ENCODE results near the gene NUCKS1.
A peak's percentile ranks its signal among the peaks of the same experiment; 100 is the strongest.

The NUCKS1 gene, protein sequence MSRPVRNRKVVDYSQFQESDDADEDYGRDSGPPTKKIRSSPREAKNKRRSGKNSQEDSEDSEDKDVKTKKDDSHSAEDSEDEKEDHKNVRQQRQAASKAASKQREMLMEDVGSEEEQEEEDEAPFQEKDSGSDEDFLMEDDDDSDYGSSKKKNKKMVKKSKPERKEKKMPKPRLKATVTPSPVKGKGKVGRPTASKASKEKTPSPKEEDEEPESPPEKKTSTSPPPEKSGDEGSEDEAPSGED

GRCh38 chr1:205750138-205751035 lies at the start of gene NUCKS1:
TSS of gene NUCKS1 (minus strand) at chr1:205750182. CDS start at chr1:205749973, 209 bp downstream.
- TF ChIP-seq, protein P1, sequence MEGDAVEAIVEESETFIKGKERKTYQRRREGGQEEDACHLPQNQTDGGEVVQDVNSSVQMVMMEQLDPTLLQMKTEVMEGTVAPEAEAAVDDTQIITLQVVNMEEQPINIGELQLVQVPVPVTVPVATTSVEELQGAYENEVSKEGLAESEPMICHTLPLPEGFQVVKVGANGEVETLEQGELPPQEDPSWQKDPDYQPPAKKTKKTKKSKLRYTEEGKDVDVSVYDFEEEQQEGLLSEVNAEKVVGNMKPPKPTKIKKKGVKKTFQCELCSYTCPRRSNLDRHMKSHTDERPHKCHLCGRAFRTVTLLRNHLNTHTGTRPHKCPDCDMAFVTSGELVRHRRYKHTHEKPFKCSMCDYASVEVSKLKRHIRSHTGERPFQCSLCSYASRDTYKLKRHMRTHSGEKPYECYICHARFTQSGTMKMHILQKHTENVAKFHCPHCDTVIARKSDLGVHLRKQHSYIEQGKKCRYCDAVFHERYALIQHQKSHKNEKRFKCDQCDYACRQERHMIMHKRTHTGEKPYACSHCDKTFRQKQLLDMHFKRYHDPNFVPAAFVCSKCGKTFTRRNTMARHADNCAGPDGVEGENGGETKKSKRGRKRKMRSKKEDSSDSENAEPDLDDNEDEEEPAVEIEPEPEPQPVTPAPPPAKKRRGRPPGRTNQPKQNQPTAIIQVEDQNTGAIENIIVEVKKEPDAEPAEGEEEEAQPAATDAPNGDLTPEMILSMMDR (IDR thresholded peaks at IDR 0.05; ENCODE audit: control insufficient read depth, insufficient read depth, low read depth, low read length, missing control alignments): peak; percentile 7
- peak within 1 kb of the TSS; percentile 80 for H3K4me3 ChIP-seq (ENCODE audit: control insufficient read depth, low read depth, low read length)
- DNase-seq (ENCODE audit: low read depth): peak; percentile 98

GRCh38 chr1:205798577-205798976 lies 48.6 kb upstream of the NUCKS1 start:
- no peak overlapping the region for H3K4me3 ChIP-seq (ENCODE audit: control insufficient read depth, low read depth, low read length)
- no peak for DNase-seq (ENCODE audit: low read depth)
- TF ChIP-seq, protein P1 (IDR thresholded peaks at IDR 0.05; ENCODE audit: control insufficient read depth, insufficient read depth, low read depth, low read length, missing control alignments): no peak

DNA sequence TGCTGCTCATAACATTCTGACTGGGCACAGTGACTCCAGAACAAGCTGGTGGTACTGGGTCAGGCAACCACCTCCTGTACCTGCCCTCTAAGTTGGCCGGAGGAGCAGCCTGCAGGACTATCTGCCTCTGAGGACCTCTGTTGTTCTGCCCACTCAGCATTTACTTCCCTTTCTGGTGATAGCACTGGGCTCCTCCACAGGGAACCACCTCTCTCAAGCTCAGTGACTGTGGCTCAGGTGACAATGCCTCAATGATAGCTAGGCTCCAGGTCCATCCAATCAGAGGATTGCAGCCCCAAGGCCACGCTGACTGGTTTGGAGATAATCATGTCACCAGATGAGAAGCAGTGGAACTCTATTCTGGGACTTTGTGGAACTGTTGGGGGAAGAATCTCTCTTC lies 47.2 kb upstream of the NUCKS1 start:
- TF ChIP-seq, protein P1 (IDR thresholded peaks at IDR 0.05; ENCODE audit: control insufficient read depth, insufficient read depth, low read depth, low read length, missing control alignments): no peak
- no peak overlapping the region for H3K4me3 ChIP-seq (ENCODE audit: control insufficient read depth, low read depth, low read length)
- DNase-seq (ENCODE audit: low read depth): no peak

- no peak for DNase-seq (ENCODE audit: low read depth)
- H3K4me3 ChIP-seq (ENCODE audit: control insufficient read depth, low read depth, low read length): no peak overlapping the region
- TF ChIP-seq, protein P1 (IDR thresholded peaks at IDR 0.05; ENCODE audit: control insufficient read depth, insufficient read depth, low read depth, low read length, missing control alignments): no peak
Measured at GRCh38 chr1:205794011-205794730, 44.2 kb upstream of the NUCKS1 start.

GRCh38 chr1:205792961-205793673 lies 43.1 kb upstream of the NUCKS1 start:
- DNase-seq (ENCODE audit: low read depth): no peak
- no peak overlapping the region for H3K4me3 ChIP-seq (ENCODE audit: control insufficient read depth, low read depth, low read length)
- TF ChIP-seq, protein P1 (IDR thresholded peaks at IDR 0.05; ENCODE audit: control insufficient read depth, insufficient read depth, low read depth, low read length, missing control alignments): no peak

GRCh38 chr1:205792481-205792881 lies 42.5 kb upstream of the NUCKS1 start:
- TF ChIP-seq, protein P1 (IDR thresholded peaks at IDR 0.05; ENCODE audit: control insufficient read depth, insufficient read depth, low read depth, low read length, missing control alignments): no peak
- H3K4me3 ChIP-seq (ENCODE audit: control insufficient read depth, low read depth, low read length): no peak overlapping the region
- DNase-seq (ENCODE audit: low read depth): no peak
